T47D (cell line): Measurements from ENCODE around the gene SLX9.

Experiments used
- DNase-seq, 2 experiments: peaks; one replicate each; pipeline versions ENCODE4 v3.0.0 to v3.0.0-alpha.2; 2011 to 2012; ENCODE audit warnings: low read depth in 1 of 2, low spot score in 1 of 2
- JUND ChIP-seq: IDR thresholded peaks from 2 replicates; pipeline ENCODE4 v1.6.1; 2012; ENCODE audit warnings: low read depth
- in situ Hi-C: cut with HindIII; loops from 2 replicates; pipeline ENCODE4 v1.10.0; 2016; ENCODE audit warnings: low sequenced_read_pairs, low pct_unique_long_range_greater_than_20kb

The SLX9 gene

DNA sequence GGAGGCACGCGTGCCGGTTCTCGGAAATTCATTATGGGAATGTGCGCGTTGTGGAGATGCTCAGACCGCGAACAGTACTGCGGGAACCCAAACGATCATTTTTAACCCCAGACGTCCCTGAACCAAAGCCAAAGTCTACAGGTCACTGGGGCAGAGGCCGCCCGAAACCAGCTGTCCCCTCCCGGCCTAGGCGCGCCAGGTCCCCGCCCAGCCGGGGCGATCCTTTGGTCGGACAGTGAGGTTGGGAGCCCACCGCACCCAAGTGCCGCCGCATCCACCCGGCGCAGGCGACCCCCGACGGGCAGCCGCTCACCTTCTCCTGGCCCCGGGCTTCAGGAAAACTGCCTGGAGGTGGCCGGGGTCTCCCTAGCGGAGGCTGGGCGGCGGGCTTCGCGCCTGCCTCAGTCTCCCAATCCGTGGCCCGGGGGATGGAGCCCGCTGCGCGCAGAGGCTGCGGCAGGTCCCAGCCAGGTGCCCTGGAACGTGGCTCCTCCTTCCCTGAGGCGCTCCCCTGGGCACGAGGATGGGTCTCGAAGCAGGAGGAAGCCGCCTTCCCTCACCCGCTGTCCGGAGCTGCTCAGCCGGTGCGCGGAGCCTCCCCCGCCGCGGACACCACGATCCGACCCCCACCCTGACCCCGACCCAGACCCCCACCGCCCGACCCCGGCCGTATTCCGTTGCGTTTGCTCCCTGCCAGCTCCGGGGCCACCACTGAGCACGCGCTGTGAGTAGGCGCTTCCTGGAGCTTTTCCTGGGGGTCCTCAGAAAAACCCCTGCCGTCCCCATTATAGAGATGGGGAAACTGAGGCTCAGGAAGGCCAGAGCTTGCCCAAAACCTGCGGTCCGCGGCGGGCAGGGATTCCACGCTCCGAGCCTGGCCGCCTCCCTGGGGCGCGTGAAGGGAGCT is 8.1 kb upstream of the SLX9 start:
- no peak for DNase-seq
- in situ Hi-C loops = no loop called here
- TF ChIP-seq JUND = no peak

DNA sequence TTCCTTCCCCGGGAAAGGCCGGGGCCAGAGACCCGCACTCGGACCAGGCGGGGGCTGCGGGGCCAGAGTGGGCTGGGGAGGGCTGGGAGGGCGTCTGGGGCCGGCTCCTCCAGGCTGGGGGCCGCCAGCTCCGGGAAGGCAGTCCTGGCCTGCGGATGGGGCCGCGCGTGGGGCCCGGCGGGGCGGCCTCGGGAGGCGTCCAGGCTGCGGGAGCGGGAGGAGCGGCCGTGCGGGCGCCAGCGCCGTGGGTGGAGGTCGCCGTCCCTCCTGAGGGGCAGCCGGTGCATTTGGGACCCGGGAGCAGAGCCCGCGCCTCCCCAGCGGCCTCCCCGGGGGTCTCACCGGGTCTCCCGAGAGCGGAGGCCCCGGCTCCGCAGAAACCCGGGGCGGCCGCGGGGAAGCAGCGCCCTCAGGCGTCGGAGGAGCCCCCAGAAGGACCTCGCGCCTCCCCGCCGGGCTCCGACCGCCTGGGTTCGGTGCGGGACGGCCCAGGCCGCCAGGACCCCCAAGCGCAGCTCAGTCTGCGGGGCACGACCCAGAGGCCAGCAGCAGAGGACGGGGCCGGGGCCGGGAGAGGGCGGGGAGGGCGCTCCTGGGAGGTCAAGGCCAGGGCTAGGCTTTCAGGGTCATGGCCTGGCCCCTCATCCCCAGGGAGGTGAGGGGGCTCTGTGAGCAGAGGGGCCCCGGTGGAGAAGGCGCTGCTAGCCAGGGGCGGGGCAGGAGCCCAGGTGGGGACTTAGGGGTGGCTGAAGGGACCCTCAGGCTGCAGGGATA is 7.2 kb upstream of the SLX9 start:
- no peak for DNase-seq
- TF ChIP-seq JUND = no peak
- in situ Hi-C loops = no loop called here

DNA sequence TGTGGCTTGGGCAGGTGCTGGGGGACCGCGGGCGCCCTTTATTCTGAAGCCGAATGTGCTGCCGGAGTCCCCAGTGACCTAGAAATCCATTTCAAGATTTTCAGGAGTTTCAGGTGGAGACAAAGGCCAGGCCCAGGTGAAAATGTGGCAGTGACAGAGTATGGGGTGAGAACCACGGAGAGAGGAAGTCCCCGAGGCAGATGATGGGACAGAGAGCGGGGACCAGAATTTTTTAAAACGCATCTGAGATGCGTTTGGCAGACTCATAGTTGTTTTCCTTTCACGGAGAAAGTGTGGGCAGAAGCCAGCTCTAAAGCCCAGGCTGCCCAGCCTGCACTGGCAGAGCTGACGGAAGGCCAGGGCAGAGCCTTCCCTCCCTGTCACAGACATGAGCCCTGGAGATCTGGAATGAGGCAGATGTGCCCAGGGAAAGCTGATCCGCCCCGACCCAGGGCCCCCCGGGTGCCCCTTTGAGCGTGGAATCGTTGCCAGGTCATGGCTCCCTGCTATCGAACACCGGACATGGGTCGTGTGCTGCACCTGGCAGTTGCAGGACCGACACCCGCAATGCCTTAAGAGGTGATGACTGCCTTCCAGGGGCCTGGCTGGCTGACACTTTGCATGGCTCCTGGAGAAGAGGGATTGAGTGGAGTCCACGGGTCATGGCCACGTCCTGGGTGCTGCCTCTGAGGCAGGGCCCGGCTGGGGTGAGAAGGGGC is 6.5 kb upstream of the SLX9 start:
- no peak for DNase-seq
- no peak for TF ChIP-seq JUND
- in situ Hi-C loops = no loop called here

DNA sequence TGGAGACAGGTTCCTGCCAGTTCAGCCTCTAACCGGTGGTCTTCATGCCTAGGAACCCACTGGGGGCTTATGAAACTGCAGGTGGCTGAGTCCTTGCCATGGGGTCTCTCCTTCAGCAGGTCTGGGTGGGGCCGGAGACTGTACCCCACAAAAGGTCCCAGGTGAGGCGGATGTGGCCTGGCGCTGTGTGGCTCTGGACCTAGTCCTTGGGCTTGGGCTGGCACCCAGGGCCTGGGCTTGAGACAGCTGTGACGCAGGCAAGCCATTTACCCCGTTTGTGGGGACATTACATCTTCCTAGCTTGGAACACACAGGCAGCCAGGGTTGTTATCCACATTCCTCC is 5.9 kb upstream of the SLX9 start:
- no peak for DNase-seq
- in situ Hi-C loops = no loop called here
- TF ChIP-seq JUND = no peak

DNA sequence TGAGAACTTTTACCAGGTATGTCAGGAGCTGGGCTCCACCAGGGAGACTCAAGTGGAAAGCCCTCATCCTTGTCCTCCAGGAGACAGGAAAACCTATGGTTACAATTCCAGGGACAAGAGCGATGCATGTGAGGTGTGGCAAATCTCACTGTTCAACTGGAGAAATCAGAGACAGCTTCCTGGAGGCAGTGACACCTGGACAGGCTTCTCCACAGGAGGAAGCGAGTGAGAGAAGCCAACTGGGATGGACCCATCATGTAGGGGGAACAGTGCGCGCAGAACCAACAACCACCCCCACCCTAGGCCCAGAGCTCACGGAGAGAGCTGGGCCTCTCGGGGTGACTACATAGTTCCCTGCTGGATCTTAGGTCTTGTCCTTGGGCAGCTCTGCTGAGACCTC is 5.6 kb upstream of the SLX9 start:
- no peak for DNase-seq
- in situ Hi-C loops = no loop called here
- no peak for TF ChIP-seq JUND

DNA sequence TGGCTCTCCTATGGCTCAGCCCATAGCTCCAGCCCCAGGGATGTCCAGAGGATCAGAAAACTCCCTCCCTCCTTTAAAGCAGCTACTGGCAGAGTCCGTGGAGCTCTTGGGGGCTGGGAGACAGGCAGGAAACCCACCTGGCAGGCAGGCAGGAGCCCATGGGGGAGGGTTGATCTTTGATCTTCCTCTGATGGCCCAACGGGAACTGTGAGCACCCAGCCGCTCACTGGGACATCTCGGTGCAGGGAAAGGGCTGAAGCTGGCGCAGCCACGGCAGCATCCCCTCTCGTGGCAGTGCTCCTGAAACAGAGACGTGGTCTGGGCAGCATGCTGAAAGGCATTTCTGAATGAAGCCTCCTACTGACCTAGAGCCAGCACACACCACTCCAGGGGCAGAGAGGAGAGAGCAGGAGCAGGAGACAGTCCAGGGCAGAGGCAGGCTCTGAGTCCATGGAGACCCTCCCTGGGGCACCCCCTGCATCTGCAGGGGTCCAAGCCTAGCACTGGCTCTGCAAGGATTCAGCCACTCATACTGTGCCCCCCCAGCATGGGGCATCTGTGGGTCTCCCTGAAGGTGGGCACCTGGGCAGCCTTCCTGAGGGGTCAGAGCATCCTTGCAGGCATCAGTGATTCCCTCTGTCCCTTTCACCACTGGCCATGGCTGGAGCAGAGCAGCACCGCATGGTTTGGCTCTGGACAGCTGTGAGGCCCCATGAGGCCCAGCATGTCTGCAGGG is 4.9 kb upstream of the SLX9 start:
- DNase-seq = no peak
- in situ Hi-C loops = no loop called here
- TF ChIP-seq JUND = no peak

DNA sequence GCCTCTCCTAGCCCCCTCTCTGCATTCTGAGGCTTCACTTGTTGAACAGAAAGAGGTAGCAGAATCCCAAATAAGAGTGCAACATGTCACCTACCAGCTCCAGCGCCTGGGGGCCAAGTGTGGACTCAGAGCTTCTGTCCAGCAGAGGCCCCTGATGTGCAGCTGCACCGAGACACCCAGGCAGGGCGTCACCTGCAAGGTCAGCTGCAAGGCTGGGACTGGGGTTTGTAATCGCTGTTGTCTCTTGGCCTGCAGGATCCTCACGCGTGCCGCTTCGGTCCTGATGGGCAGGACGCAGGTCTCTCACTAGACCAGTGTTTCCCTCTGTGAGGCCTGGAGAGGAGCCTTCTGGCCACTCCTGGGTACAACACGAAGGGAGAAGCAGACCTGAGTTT is 4.3 kb upstream of the SLX9 start:
- in situ Hi-C loops = no loop called here
- no peak for TF ChIP-seq JUND

DNA sequence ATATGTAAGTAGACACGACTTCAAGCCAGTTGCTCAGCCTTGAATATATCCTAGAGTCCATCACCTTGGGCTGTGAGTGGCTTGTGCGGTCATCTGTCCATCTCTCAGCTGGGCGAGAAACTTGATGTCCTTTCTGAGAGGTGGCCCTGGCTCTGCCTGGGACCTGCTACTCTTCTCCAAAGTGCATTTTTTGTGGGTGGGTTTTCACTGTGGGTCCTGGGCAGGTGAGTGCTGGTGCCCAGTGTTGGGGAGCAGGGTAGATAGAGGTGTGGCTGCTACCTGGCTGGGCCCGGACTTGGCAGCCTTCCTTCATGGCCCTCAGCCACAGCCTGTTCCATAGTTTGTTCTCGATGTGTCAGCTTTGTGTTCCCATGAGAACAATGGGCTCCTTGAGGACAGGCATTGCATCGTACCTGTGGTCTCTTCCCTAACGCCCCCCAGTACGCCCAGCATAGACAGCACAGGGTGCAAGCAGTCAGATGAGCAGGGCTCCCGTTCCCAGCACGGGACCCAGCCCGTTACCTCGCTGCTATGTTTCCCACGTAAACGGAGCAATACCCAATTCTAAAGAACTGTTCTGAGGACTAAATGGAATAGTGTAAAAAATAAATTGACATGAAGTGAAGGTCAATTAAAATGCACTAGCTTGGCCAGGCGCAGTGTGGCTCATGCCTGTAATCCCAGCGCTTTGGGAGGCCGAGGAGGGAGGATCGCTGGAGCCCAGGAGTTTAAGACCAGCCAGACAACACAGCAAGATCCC is 877 bp upstream of the SLX9 start:
- DNase-seq = no peak
- TF ChIP-seq JUND = no peak
- in situ Hi-C loops = no loop called here

More for the DNA sequence above, 4.3 kb upstream of the SLX9 start:
- no peak for DNase-seq

DNA sequence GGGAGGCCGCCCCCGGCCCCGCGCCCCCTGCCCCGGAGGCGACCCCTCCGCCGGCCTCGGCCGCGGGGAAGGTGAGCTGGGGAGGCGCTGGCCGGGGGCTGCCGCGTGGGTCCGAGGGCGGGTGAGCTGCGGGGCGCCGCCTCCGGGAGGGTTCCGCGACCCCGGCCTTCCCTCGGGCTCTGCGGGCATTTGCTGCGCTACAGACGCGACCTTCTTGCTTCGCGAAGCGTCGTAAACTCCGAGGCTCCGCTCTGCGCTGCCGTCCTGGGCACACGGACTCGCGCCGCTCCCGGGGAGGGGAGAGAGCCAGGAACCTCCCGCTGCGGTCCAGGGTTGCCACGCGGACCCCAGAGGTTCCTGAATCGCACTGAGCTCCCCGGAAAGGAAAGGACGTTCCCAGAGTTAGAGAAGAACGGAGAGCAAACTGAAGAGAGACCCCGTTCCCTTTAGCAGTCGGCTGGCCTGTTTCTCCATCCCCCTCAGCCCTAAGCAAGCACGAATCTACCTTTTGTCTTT is 345 bp downstream of the SLX9 start:
- in situ Hi-C loops = no loop called here
- DNase-seq = no peak
- no peak for TF ChIP-seq JUND

DNA sequence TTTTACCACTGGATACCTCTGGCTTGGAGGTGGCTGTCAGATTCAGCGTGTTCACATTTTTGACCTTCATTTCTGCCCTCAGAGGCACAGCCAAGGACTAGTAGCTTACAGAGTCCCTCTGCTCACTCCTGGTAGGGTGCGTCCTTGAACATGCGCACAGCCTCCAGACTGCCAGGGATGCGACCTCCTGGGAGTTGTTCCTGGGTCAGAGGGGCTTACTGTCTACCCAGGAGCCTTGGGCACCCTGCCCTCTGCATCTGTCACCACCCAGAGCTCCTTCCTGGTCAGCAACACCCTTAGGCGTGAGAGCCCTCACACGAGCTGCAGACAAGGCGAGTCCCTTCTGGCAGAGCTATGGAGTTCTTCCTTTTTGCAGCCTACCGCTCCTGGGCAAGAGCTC is 1.7 kb downstream of the SLX9 start:
- in situ Hi-C loops = no loop called here
- TF ChIP-seq JUND = no peak
- no peak for DNase-seq

DNA sequence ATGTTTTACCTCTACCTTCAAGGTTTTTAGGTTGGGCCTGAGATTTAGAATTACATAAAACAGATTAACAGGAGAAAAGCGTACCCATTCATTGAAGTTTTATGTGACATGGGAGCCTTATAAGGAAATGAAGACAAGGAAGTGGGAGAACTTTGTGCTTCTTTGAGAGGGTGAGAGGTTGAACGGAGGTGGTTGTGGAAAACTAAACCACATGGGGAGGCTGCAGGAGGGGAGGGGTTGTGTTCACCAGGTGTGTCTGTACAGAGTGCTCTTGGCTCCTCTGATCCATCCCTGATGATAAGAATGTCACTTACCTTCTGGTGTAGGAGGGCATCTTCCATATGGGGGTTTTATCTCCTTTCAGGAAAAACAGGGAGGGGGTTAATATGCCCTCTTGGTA is 2.7 kb downstream of the SLX9 start:
- in situ Hi-C loops = no loop called here
- TF ChIP-seq JUND = no peak
- no peak for DNase-seq
